Hepatocyte (in vitro differentiated cells): ENCODE measurements around the gene TMED6. TPM values are rescaled to one million over a fixed set of nuclear protein-coding genes. Genes with fewer than 3 reads are reported as not detected.

Source experiments
- DNase-seq: peaks from one replicate; pipeline ENCODE4 v3.0.0-alpha.2; 2016; ENCODE audit warnings: low spot score
- H2AFZ ChIP-seq: fragments of 200-600 bp; sonication (generic); 2 replicates; pipeline ENCODE4 v1.6.0; 2016; ENCODE audit warnings: antibody characterized with exemption, mild to moderate bottlenecking
- H3K27ac ChIP-seq: fragments of 200-600 bp; sonication (generic); 2 replicates; pipeline ENCODE4 v1.5.1; 2016; ENCODE audit warnings: mild to moderate bottlenecking
- H3K27me3 ChIP-seq: fragments of 200-600 bp; sonication (generic); 2 replicates; pipeline ENCODE4 v1.6.1; 2016
- H3K36me3 ChIP-seq: fragments of 200-600 bp; sonication (generic); replicated peaks from 2 replicates; pipeline ENCODE4 v1.5.1; 2016; ENCODE audit warnings: low read depth; ENCODE audit not compliant: insufficient read depth
- H3K4me1 ChIP-seq: fragments of 200-600 bp; sonication (generic); 2 replicates; pipeline ENCODE4 v1.5.1; 2016; ENCODE audit warnings: mild to moderate bottlenecking, moderate library complexity; ENCODE audit not compliant: insufficient read depth
- H3K4me2 ChIP-seq: fragments of 200-600 bp; sonication (generic); 2 replicates; pipeline ENCODE4 v1.6.0; 2016
- H3K4me3 ChIP-seq: fragments of 200-600 bp; sonication (generic); 2 replicates; pipeline ENCODE4 v1.5.1; 2016; ENCODE audit warnings: mild to moderate bottlenecking
- H3K79me2 ChIP-seq: fragments of 200-600 bp; sonication (generic); 2 replicates; pipeline ENCODE4 v1.6.0; 2017; ENCODE audit warnings: mild to moderate bottlenecking
- H3K9me2 ChIP-seq: fragments of 200-600 bp; sonication (generic); replicated peaks from 2 replicates; pipeline ENCODE4 v1.6.0; 2017; ENCODE audit warnings: mild to moderate bottlenecking; ENCODE audit not compliant: insufficient read depth
- H3K9me3 ChIP-seq: fragments of 200-600 bp; sonication (generic); 2 replicates; pipeline ENCODE4 v1.5.1; 2016; ENCODE audit warnings: low read depth, mild to moderate bottlenecking
- H4K20me1 ChIP-seq: fragments of 200-600 bp; sonication (generic); 2 replicates; pipeline ENCODE4 v1.6.0; 2016; ENCODE audit warnings: mild to moderate bottlenecking; ENCODE audit not compliant: insufficient read depth, poor library complexity, severe bottlenecking
- EZH2 ChIP-seq: fragments of 200-600 bp; sonication (generic); IDR thresholded peaks from 2 replicates; pipeline ENCODE4 v1.6.1; 2016; ENCODE audit warnings: antibody characterized with exemption, mild to moderate bottlenecking, borderline replicate concordance
- EZH2phosphoT487 ChIP-seq: fragments of 200-600 bp; sonication (generic); IDR thresholded peaks from one replicate; pipeline ENCODE4 v1.6.1; 2018; ENCODE audit warnings: antibody characterized with exemption, mild to moderate bottlenecking, low read depth, moderate library complexity; ENCODE audit not compliant: unreplicated experiment, severe bottlenecking
- WGBS: methylation state at CpG from one replicate; pipeline ENCODE4 v1.1.6; 2016; ENCODE audit warnings: low lambda C conversion rate; ENCODE audit errors: missing lambda C conversion rate; 5-methylcytosine and 5-hydroxymethylcytosine counted together
- polyA plus RNA-seq: library from polyadenylated mRNA; unstranded; fragments of >200 nt; fragmentation: Nextera tagmentation; extraction: Ambion mirVana; gene quantifications from 2 replicates; pipeline ENCODE4 v1.2.1, GENCODE V29; 2016
- total RNA-seq: library from RNA; depleted of rRNA; stranded (reverse); fragments of >200 nt; gene quantifications from 2 replicates; pipeline ENCODE4 v1.2.3, GENCODE V29; 2014
- TF ChIP-seq, protein P1 (sequence below): fragments of 200-600 bp; sonication (generic); IDR thresholded peaks from 2 replicates; pipeline ENCODE4 v1.5.1; 2016; ENCODE audit warnings: antibody characterized with exemption, mild to moderate bottlenecking; ENCODE audit not compliant: poor library complexity

The TMED6 gene
- total and polyA plus RNA-seq, 2 experiments from 2014 or later = 1.9 to 4.3 TPM

- no peak for DNase-seq
- H3K9me2 ChIP-seq = no peaks in the 10 kb centered on the region
- H2AFZ ChIP-seq = no peak overlapping the region
- TF ChIP-seq EZH2 (no peak), EZH2phosphoT487 (no peak)
- TF ChIP-seq, protein P1, sequence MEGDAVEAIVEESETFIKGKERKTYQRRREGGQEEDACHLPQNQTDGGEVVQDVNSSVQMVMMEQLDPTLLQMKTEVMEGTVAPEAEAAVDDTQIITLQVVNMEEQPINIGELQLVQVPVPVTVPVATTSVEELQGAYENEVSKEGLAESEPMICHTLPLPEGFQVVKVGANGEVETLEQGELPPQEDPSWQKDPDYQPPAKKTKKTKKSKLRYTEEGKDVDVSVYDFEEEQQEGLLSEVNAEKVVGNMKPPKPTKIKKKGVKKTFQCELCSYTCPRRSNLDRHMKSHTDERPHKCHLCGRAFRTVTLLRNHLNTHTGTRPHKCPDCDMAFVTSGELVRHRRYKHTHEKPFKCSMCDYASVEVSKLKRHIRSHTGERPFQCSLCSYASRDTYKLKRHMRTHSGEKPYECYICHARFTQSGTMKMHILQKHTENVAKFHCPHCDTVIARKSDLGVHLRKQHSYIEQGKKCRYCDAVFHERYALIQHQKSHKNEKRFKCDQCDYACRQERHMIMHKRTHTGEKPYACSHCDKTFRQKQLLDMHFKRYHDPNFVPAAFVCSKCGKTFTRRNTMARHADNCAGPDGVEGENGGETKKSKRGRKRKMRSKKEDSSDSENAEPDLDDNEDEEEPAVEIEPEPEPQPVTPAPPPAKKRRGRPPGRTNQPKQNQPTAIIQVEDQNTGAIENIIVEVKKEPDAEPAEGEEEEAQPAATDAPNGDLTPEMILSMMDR = no peak
- no peaks in the 10 kb centered on the region for H3K9me3 ChIP-seq
- no peak overlapping the region for H3K27ac ChIP-seq
- H3K4me1 ChIP-seq = no peaks in the 10 kb centered on the region
- 95% methylated on average over 30 of the region's 30 CpGs for WGBS
- H3K27me3 ChIP-seq = no peaks in the 10 kb centered on the region
- no peak overlapping the region for H3K4me3 ChIP-seq
- H3K79me2 ChIP-seq = peaks cover 40% of the 10 kb centered on the region
- peaks cover 4% of the 10 kb centered on the region for H4K20me1 ChIP-seq
- H3K4me2 ChIP-seq = no peak overlapping the region
- no peaks in the 10 kb centered on the region for H3K36me3 ChIP-seq
Measured at GRCh38 chr16:69318177-69318910, 33.2 kb downstream of the TMED6 start.

GRCh38 chr16:69316595-69317034 is 35.0 kb downstream of the TMED6 start:
- no peaks in the 10 kb centered on the region for H3K9me3 ChIP-seq
- 98% methylated on average over 16 of the region's 17 CpGs for WGBS
- DNase-seq = no peak
- H3K79me2 ChIP-seq = peaks cover 41% of the 10 kb centered on the region
- peaks cover 8% of the 10 kb centered on the region for H3K4me1 ChIP-seq
- no peak overlapping the region for H2AFZ ChIP-seq
- H3K27ac ChIP-seq = no peak overlapping the region
- H3K36me3 ChIP-seq = no peaks in the 10 kb centered on the region
- peaks cover 14% of the 10 kb centered on the region for H4K20me1 ChIP-seq
- no peaks in the 10 kb centered on the region for H3K9me2 ChIP-seq
- TF ChIP-seq, protein P1 = no peak
- TF ChIP-seq EZH2 (no peak), EZH2phosphoT487 (no peak)
- no peak overlapping the region for H3K4me2 ChIP-seq
- H3K27me3 ChIP-seq = no peaks in the 10 kb centered on the region
- H3K4me3 ChIP-seq = no peak overlapping the region

GRCh38 chr16:69315486-69316311 is 35.9 kb downstream of the TMED6 start:
- no peak for DNase-seq
- TF ChIP-seq EZH2phosphoT487 = no peak
- TF ChIP-seq, protein P1 = no peak
- TF ChIP-seq EZH2 = no peak
- H3K4me2 ChIP-seq = no peak overlapping the region
- no peak overlapping the region for H3K27ac ChIP-seq
- no peak overlapping the region for H2AFZ ChIP-seq
- peaks cover 42% of the 10 kb centered on the region for H3K79me2 ChIP-seq
- no peaks in the 10 kb centered on the region for H3K36me3 ChIP-seq
- no peaks in the 10 kb centered on the region for H3K9me3 ChIP-seq
- no peaks in the 10 kb centered on the region for H3K9me2 ChIP-seq
- H3K4me1 ChIP-seq = peaks cover 8% of the 10 kb centered on the region
- H3K27me3 ChIP-seq = no peaks in the 10 kb centered on the region
- H4K20me1 ChIP-seq = peaks cover 14% of the 10 kb centered on the region
- no peak overlapping the region for H3K4me3 ChIP-seq
- WGBS = 90% methylated on average over 30 of the region's 30 CpGs
